Body of pancreas (tissue), 4 donors: ENCODE measurements around the gene SIL1.

Source experiments
- CTCF ChIP-seq, 7 experiments: fragments of 450-650 bp in 4 of 7; fragments of 200-600 bp in 3 of 7; sonication (generic) in 3 of 7; IDR thresholded peaks; one replicate each; pipeline ENCODE4 v1.5.1; 2016 to 2019; ENCODE audit warnings: antibody characterized with exemption in 7 of 7
- POLR2A ChIP-seq, 3 donors: fragments of 450-650 bp; IDR thresholded peaks; one replicate each; pipeline ENCODE4 v1.6.1; 2016; ENCODE audit warnings: antibody characterized with exemption in 3 of 3, mild to moderate bottlenecking in 2 of 3

- no peak for TF ChIP-seq CTCF (IDR thresholded peaks at IDR 0.05)
- no peak for TF ChIP-seq POLR2A (IDR thresholded peaks at IDR 0.05)
These were observed 175.6 kb downstream of the SIL1 start for GRCh38 chr5:139022528-139022927.
